ENCODE data around the gene OR52E1.

OR52E1 gene

GRCh38 chr11:5117588-5117987, 48.2 kb downstream of the OR52E1 start:
- DNase-seq (ENCODE audit: low read depth) = no peak

GRCh38 chr11:5118893-5119292, 49.5 kb downstream of the OR52E1 start:
- no peak for DNase-seq (ENCODE audit: low read depth)

Measured in stimulated activated CD8-positive, alpha-beta memory T cell treated with anti-CD3 and anti-CD28 coated beads, Interleukin-15, amount 100 ng/mL, for 1 hour (primary cell).